Stimulated activated CD8-positive, alpha-beta memory T cell treated with anti-CD3 and anti-CD28 coated beads, Interleukin-12 subunit alpha, Interleukin-12 subunit beta, amount 100 ng/mL, for 1 hour (primary cell): Measurements from ENCODE around the gene USP36.

Experiments
- DNase-seq: peaks from one replicate; pipeline ENCODE4 v3.0.0-alpha.2; 2020; ENCODE audit warnings: low read depth

Gene USP36

DNA sequence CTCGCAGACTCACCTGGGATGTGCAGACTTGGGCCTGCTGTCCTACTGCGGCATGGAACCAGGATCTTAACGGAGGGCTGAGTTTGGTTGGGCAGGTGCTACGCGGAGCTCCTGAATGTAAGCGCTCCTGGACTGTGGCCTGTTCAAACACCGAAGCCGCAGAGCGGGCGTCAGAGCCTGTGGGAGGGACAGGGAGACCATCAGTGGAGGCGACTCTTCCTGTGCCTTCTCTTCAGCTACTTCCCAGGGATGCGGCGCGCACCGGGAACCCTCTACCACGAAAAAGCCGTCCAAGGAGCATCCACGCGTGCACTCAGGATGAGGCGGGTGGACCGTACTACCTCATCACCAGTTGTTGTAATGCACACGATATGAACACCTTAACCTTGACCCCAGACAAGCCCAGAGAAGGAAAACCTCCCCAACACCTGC, 2.0 kb downstream of the USP36 start:
- DNase-seq = no peak

DNA sequence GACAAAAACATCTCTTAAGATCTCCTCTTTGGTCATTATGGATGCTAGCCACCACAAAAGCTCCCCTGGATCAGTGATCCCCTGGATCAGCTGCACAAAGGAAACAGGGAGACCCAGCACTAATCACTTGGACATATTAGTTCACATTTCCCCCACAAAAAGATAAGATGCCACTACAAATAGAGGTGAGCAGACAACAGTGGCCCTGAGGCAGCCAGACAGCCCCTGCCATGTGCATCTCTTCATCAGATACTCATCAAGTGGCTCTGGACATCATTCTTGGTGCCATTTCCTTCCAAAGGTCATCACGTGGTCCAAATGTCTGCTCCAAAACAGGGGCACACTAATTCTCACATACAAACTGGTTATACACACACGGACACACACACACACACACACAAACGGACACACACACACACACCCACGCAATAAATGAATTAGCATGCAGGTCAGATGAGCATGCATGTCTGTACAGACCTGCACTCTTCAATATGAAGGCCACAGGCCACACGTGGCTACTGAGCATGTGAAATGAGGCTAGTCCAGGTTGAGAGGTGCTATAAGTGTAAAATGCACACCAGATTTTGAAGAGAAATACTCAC, 4.1 kb downstream of the USP36 start:
- DNase-seq = no peak

DNA sequence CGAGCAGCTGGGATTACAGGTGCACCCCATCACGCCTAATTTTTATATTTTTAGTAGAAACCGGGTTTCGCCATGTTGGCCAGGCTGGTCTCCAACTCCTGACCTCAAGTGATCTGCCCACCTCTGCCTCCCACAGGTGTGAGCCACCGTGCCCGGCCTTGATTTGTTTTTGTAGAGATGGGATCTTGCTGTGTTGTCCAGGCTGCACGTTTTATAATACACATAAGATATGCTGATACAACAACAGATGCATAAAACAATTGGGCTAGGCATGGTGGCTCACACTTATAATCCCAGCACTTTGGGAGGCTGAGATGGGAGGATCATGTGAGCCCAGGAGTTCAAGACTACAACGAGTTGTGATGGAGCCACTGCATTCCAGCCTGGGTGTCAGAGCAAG, 6.0 kb downstream of the USP36 start:
- DNase-seq = no peak

DNA sequence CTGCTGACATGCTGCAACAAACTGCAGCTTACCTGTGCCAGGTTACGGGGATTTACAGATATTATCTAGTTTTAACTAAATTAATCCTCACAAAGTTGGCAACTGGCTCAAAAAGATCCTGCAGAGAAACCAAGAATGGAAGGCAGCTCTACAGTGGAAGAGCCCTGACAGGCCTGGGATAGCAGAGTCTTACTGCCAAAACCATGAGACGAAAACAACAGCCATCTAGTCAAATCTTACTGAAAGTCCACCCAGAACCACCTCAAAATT, 8.1 kb downstream of the USP36 start:
- no peak for DNase-seq

DNA sequence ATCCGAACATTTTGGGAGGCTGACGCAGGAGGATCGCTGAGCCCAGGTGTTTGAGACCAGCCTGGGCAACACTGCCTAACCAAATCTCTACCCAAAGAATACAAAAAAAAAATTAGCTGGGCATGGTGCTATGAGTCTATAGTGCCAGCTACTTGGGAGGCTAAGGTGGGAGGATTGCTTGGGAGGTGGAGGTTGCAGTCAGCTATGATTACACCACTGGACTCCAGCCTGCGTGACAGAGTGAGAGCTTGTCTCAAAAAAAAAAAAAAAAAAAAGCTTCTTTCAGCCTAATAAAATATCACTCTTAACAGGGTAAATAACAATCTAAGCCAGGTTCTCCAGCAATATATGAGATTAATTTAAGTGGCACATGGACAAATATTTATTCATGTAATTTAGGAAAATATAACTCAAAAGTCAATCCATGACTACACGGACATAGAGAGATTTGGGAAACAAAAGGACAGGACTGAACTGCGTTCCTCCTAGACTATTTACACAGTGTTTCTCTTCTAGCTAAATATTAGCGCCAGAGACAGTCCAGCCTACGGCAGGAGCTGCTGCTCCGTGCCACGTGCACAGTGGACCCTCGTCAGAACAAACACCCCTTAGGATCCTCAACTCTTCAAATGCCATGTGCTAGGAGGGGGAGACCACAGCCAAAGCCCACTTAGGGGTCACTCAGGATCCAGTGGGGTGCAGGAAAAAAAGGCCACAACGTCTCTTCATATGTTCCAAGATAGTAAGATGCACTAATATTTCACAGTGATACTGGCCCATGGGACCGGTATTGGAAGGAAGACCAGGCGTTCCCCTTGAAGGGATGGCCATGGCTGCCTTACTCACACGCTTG, 8.7 kb downstream of the USP36 start:
- DNase-seq = no peak

DNA sequence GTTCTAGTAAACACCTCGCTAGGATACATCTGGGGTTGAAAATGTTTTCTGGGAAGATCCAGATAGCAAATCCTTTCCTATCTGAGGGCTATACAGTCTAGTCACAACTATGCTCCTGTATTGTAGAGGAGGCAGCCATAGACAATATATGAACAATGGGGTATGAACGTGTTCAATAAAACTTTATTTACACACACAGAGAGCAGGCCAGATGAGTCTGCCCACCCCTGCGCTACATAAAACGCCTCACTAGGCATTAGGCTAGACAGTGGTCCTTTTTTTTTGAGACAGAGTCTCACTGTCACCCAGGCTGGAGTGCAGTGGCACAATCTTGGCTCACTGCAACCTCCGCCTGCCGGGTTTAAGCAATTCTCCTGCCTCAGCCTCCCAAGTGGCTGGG, 11.1 kb downstream of the USP36 start:
- no peak for DNase-seq

DNA sequence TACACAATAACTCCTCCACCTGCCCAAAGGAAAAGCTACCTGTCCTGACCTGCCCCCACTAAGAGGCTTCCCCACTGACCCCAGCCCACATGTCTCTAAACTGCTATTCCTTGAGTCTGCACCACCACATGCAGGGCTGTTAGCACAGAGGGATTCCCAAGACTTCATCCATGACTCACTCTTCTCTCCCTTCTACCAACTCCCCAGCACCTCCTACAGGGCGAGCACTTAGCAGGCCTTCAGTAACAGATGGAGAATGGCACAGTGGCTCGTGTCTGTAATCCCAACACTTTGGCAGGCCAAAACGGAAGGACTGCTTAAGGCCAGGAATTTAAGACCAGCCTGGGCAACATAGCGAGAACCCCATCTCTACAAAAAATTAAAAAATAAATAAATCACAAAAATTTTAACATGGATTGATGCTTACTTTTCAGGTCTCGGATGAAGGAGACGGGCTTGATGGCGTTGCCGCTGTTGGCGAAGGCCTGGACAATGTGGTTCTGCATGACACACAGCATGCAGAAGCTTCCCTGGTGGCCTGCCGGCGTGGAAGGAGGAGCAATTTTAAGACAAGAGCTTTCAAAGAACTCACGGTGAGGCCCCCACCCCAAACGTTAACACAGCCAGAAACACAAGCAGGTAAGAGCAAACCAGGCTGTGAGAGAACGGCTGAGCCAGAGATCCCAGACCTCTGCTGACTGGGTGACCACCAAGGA, 12.0 kb downstream of the USP36 start:
- no peak for DNase-seq

DNA sequence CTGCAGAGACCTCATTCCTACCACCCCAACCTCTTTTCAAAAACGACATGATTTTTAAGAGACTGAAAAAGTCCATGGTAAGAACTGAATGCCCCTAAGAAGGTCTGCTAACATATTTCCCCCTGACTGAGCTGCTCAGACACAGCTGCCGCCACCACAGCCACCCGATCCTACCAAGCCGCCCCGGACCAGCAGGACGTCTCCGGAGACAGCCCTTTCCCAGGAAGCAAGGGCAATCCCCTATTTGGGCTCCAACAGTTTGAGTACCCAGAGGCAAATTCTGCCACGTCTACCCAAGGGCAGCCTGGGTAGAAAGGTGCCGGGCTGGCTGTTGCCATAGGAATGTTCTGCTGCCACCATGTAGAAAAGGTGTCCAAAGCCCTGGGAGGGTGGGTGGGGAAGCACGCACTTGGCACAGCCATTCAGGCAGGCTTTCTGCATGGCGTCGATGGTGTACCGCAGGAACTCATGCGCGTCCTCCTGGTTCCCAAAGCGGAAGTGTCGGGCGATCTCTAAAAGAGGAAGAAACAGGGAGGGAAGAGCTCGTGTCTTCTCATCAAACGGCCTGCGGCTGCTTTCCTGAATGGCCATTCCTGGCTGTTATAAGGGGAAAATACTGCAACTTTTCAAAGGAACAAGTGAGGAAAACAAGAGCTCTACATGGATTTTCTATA, 13.6 kb downstream of the USP36 start:
- no peak for DNase-seq

DNA sequence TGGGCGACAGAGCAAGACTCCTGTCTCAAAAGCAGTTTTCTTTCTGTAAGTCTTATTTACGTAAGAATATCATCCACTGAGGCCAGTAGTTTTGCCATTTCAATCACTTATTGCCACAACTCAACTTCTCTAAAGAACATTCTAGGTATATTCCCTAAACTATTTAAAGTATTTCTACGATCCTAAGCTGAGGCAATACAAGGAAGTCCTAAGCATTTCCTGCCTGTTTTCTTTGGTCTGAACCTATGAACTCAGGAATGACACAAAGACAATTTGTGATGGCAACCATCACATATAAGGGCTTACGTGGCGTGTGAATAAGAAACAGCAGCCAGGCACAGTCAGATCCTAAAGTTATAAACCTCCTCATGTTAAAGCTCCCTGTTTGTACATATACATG, 14.2 kb downstream of the USP36 start:
- DNase-seq = no peak

DNA sequence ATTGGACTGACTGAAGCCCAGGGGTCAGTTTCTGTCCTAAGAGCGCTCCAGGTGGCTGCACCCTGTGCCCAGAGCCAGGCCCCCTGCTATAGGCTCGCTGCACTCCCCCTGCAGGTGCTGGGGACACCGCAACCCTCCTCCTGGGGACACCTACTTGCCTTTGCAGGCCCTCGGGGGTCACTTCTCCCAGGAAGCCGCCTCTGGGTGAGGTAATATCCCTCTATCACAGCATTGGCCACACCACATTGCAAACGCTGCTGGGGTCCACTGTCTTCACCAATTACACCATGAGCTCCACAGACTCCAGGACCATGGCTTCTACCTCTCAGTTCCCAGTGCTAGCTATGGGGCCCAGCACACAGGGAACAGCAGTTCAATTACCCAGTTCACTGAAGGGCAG, 14.9 kb downstream of the USP36 start:
- DNase-seq = no peak

DNA sequence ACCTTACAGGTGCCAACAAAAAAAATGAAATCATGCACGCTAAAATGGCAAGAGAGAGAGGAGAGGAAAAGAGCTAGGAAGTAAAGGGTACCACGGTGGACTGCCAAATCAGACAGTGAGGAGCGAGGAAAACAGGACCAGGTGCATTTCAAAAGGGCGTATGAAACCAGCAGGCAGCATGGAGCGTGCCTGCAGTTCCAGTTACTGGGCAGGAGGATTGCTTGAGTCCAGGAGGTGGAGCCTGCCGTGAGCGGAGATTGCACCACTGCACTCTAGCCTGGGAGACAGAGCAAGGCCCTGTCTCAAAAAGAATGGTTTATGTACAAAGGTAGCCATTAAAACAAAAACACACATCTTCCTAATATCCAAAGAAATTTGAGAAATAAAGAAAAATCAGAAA, 16.4 kb downstream of the USP36 start:
- no peak for DNase-seq

DNA sequence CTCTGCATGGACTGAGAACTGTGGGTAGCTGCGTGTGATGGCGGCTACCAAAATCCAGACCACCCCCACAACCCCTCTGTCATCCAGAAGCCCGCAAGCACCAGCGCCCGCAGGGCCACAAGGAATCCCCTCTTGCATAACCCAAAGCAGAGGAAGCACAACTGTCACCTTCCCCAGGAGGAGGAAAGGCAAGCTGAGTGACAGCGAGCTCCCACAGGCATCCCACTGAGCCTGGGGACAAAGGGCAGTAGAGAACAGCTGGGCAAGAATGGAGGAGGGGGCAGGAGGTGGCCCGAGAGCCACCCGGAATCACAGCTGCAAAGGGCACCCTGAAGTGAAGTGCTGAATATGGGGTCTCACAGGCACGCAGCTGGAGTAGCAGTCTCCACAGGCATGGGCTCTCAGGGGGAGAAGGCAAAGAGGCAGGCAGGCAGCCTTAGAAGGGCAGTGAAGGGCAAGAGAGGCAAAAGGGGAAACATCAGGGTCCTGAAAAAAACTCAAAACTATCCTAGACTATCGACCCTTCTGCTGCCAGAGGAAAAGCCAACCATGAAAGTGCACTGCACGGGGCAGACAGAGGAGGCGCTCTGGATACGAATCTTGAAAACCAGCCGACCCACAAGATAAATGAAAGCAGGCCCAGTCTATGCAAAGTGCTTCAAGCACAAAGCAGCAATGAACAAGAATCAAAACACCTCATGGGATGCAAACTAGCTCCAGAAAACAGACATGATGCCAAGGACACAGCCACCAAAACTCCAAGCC, 17.1 kb downstream of the USP36 start:
- no peak for DNase-seq

DNA sequence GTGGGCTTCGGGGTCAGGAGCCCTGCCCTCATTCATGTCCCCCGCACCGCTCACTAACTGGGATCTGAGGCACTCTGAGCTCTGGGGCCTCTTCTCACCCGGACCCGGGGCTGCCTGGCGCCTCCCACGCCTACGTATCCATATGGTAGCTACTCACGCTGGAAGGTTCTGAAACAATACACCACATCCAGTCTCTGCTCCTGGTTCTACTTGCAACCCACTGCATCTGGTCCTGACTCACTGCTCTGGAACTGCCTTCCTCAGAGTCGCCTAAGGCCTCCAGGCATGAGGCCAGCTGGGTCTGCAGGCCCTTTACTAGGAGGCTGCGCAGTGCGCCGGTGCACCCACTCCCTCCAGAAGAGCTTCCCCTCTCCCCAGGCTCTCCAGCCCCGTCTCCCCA, 18.1 kb downstream of the USP36 start:
- no peak for DNase-seq

DNA sequence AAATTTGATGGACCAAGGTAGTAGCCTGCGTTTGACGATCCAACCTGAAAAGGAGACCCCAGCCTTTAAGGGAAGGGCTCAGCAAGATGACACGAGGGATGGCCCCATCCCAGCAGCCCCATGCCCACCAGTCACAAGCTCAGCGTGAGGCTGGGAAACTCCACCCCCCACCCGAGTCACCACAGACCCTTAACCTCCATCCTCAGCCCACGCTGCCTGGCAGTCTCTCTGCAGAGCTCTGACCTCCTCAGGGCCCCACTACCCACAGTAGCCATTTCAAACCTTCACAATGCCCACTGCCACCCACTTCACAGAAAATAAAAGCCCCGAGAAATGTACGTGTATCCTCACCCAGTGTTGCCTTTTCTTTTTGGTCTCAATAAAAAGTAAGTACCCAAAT, 18.7 kb downstream of the USP36 start:
- DNase-seq = no peak

DNA sequence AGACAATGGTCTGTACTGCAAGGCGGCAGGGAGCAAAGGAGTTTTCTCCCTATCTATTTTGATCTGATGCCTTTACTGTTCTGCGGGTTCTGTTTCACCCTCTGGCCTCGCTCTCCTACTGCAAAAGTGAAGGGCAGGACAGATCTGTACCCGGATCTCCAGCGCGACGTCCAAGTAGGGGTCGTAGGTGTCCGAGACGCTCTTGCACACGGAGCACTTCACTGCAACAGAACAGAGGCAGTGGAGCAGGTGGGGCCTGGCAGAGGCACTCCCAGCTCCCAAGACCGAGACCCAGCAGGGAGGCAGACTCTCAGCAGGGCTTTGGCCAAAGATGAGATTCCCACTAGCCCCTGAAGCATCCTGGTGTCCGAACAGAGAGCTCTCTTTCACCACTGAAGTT, 19.8 kb downstream of the USP36 start:
- DNase-seq = no peak

DNA sequence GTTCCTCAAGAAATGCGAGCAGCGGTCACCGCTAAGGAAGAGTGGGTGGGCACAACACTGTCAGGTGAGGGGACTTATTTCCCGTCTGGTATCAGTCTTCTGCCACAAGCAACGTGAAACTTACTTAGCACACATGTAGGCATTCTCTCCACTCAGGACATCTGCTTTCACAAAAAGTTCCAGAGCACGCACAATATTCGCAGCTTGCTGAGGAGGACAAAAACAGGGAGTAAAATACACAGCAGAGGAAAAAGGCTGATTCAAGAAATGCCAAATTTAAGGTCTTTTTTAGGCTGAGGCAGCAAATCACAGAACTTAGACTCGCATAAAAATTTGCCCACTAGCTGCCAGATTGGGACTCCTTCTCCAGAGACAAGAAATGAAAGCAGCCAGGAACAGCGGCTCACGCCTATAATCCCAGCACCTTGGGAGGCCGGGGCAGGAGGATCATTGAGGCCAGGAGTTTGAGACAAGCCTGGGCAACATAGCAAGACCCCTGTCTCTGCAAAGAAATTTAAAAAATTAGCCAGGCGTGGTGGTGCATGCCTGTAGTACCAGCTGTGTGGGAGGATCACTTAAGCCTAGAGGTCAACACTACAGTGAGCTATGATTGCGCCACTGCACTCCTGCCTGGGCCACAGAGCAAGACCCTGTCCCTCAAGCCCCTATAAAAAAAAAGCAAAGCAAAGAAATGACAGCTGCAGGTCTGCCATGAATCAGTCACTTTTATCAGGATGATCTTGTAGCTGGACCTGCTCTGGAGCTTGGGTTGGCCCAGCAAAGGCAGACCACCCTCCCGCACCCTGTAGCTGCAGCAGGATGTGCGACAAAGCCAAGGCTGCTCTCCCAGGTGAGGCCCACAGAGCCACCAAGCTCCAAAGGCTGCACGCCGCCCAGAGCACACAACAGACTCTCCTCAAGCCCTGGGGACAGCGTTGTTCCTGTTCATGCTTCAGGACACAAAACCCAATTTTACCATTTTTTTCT, 20.5 kb downstream of the USP36 start:
- DNase-seq = no peak

DNA sequence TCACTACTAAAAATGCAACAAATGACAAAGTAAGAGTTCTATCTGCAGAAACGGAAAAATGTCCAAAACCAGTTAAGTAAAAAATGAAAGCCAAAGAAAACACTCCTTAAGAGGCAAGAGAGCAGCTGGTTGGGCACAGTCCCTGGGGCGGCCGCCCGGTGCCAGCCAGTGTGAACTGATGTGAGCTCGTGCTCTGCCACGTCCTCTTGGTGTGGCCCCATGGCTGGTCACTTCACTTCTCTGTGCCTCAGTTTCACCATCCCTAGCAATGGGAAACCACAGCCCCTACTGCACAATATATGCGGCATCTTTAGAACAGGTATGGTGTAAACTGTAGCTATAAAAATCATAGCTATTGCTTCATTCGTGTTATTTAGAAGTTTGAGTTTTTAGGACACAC, 21.2 kb downstream of the USP36 start:
- no peak for DNase-seq

DNA sequence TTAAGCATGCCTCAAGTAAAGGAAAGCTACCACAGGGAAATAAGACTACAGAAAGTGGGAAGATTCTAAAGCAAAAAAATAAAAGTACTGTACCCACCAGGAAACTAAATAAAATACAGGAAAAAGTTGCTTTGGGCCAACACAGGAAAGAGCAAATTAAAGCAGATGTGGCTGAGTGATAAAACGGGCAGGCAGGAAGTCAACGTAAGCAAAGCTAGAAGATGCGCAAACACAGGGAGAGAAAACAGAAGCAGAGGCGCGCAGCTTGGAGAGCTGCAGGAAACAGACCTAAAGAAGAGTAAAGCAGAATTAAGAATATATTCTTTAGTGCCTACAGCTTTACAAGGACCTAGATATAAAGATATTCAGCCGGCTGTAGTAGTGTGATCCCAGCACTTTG, 21.7 kb downstream of the USP36 start:
- DNase-seq = peak; percentile 35

DNA sequence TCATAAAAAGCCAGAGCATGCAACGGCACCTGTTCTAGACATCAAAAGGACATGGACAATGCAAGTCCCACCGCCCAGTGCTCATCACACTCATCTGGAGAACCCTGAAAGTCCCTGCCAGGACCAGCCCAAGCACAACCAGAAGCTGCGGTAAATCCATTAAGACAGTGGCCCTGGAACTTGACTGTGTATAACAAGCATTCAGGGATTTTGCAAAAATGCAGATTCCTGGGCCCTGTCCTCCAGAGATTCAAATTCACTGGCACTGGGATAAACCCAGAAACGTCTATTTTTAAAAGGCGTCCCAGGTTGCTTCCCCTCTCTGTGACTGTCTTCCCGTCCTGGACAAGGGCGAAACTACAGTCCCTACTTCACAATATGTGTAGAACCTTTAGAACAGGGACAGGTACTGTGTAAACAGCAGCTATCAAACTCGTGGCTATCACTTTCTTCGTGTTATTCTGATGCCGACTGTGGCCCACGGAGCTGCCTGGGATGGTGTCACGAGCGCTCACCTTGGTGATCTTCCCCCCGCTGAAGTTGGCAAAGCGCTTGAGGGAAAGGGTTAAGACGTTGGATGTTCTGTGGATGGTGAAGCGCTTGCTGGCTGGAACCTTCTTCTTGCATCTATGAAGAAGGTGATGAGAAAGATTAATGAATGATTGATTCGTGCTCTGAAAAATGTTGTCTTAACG, 22.3 kb downstream of the USP36 start:
- no peak for DNase-seq

DNA sequence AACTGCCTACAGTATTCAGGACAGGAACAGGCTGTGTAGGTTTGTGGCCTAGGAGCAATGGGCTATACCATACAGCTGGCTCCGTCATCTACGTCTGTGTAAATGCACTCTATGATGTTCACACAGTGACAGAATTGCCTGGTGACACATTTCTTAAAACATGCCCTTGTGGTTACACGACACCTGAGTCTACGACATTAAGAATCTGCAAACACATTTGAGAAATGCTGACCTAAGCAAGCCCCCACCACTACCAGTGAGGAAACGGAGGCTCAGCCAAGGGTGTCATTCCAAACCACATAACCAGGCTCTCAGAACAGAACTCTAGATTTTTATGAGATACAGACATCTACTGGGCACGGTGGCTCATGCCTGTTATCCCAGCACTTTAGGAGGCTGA, 23.5 kb downstream of the USP36 start:
- DNase-seq = peak; percentile 31
